ENCODE measurements around the gene SLC8A1.

DNA sequence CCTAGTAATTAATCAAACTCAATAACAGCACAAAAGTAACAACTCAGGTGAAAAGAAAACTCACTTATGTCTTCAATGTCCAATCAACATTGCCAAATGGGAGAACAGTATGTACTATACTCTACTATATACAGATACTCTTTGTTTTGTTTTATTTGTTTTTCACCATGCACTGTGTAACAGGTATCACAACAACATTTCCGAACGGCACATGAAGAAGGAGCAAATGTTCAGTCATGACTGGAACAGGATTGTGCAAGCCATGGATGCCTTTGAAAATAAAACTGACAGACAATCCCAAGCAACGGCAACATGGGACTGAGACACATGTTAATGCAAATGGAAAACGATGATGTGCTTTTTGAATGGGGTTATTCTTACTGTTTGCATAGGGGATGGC is 337.9 kb downstream of the SLC8A1 start:
- TF ChIP-seq, protein P1, sequence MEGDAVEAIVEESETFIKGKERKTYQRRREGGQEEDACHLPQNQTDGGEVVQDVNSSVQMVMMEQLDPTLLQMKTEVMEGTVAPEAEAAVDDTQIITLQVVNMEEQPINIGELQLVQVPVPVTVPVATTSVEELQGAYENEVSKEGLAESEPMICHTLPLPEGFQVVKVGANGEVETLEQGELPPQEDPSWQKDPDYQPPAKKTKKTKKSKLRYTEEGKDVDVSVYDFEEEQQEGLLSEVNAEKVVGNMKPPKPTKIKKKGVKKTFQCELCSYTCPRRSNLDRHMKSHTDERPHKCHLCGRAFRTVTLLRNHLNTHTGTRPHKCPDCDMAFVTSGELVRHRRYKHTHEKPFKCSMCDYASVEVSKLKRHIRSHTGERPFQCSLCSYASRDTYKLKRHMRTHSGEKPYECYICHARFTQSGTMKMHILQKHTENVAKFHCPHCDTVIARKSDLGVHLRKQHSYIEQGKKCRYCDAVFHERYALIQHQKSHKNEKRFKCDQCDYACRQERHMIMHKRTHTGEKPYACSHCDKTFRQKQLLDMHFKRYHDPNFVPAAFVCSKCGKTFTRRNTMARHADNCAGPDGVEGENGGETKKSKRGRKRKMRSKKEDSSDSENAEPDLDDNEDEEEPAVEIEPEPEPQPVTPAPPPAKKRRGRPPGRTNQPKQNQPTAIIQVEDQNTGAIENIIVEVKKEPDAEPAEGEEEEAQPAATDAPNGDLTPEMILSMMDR (IDR thresholded peaks at IDR 0.05; ENCODE audit: low read depth, low read length): no peak
- TF ChIP-seq POLR2A (IDR thresholded peaks at IDR 0.05; ENCODE audit: extremely low read depth, insufficient read length): no peak
